HCT116 (cell line): ENCODE measurements around the gene KRT28. TPM values are rescaled to one million over a fixed set of nuclear protein-coding genes. Genes with fewer than 3 reads are reported as not detected.

Source experiments
- ATAC-seq: fragments of 200-7000 bp; cut with Tn5 transposase; 2 replicates; pipeline ENCODE4 v1.9.1; 2020; ENCODE audit warnings: mild to moderate bottlenecking, moderate library complexity
- BruUV-seq: library from RNA; stranded (reverse); fragments of 400-500 nt; replicated peaks from 2 replicates; lab custom pipeline; 2021; lab: Mats Ljungman, UMichigan
- CTCF ChIA-PET: fragments of 300-600 bp; sonication (Branson Sonifier 250); formaldehyde crosslinking; loops from one replicate; lab custom pipeline; 2021; ENCODE audit warnings: antibody characterized with exemption; lab: Charles Lee
- POLR2A ChIA-PET: fragments of 300-600, 350-600 bp; sonication (Branson Sonifier 250); formaldehyde crosslinking; loops from one replicate; lab custom pipeline; 2021; ENCODE audit warnings: antibody characterized with exemption; lab: Charles Lee
- RAD21 ChIA-PET, 2 experiments: fragments of 300-600 bp; sonication (Branson Sonifier 250); formaldehyde crosslinking; loops; one replicate each; lab custom pipeline; 2023; ENCODE audit warnings: low total read pairs in 2 of 2; ENCODE audit not compliant: uncharacterized antibody in 2 of 2, unreplicated experiment in 2 of 2, low non-redundant PET in 1 of 2; lab: Charles Lee
- DNase-seq: peaks from one replicate; pipeline ENCODE4 v3.0.0-alpha.2; 2010; ENCODE audit warnings: low read depth, low spot score
- H2AFZ ChIP-seq: fragments of 200-600 bp; shearing (Covaris generic), sonication (generic); 2 replicates; pipeline ENCODE4 v1.6.1; 2017; ENCODE audit warnings: low read depth, mixed run types, mixed read lengths, antibody characterized with exemption, low read length; ENCODE audit not compliant: poor library complexity, severe bottlenecking
- H3K27ac ChIP-seq: 2 replicates; pipeline ENCODE4 v1.5.1; 2012; ENCODE audit warnings: low read depth, low read length
- H3K27me3 ChIP-seq: fragments of 200-600 bp; sonication (generic); 2 replicates; pipeline ENCODE4 v1.6.1; 2016; ENCODE audit warnings: mixed run types, low read length, mixed read lengths; ENCODE audit not compliant: insufficient read depth
- H3K36me3 ChIP-seq, 2 experiments: fragments of 200-500 bp in 1 of 2; fragments of 200-600 bp in 1 of 2; sonication (Bioruptor generic) in 1 of 2; sonication (generic) in 1 of 2; 2 replicates each; pipeline versions ENCODE4 v1.5.1 to v1.6.1; 2014 to 2016; ENCODE audit warnings: low read length in 2 of 2, inconsistent platforms in 1 of 2, mixed read lengths in 1 of 2, mixed run types in 1 of 2; ENCODE audit not compliant: insufficient read depth in 2 of 2, control insufficient read depth in 1 of 2
- H3K4me1 ChIP-seq, 2 experiments: fragments of 200-600 bp in 1 of 2; sonication (generic) in 1 of 2; 2 replicates each; pipeline versions ENCODE4 v1.5.1 to v1.6.1; 2012 to 2017; ENCODE audit warnings: low read length in 2 of 2, inconsistent platforms in 1 of 2, mild to moderate bottlenecking in 1 of 2, mixed read lengths in 1 of 2, mixed run types in 1 of 2, moderate library complexity in 1 of 2; ENCODE audit not compliant: insufficient read depth in 2 of 2, control insufficient read depth in 1 of 2
- H3K4me2 ChIP-seq: fragments of 200-600 bp; sonication (generic); 2 replicates; pipeline ENCODE4 v1.6.1; 2017; ENCODE audit warnings: mixed run types, low read length, mixed read lengths
- H3K4me3 ChIP-seq, 2 experiments: fragments of 200-600 bp in 1 of 2; sonication (generic) in 1 of 2; replicated peaks in 1 of 2; 2 replicates each; pipeline ENCODE4 v1.5.1; 2011 to 2016; ENCODE audit warnings: low read length in 2 of 2, control low read depth in 1 of 2, low read depth in 1 of 2, mild to moderate bottlenecking in 1 of 2, mixed read lengths in 1 of 2, mixed run types in 1 of 2
- H3K79me2 ChIP-seq: fragments of 200-600 bp; sonication (generic); 2 replicates; pipeline ENCODE4 v1.6.1; 2017; ENCODE audit warnings: mild to moderate bottlenecking, mixed run types, low read length, moderate library complexity, mixed read lengths; ENCODE audit not compliant: insufficient read depth
- H3K9ac ChIP-seq: fragments of 200-600 bp; sonication (generic); 2 replicates; pipeline ENCODE4 v1.6.1; 2016; ENCODE audit warnings: low read length, mixed read lengths
- H3K9me2 ChIP-seq: fragments of 200-600 bp; sonication (generic), shearing (Covaris generic); 2 replicates; pipeline ENCODE4 v1.6.1; 2017; ENCODE audit warnings: mixed run types, mild to moderate bottlenecking, moderate library complexity; ENCODE audit not compliant: insufficient read depth
- H3K9me3 ChIP-seq, 2 experiments: fragments of 200-500 bp in 1 of 2; fragments of 200-600 bp in 1 of 2; sonication (Bioruptor generic) in 1 of 2; sonication (generic) in 1 of 2; 2 replicates each; pipeline ENCODE4 v1.6.1; 2014 to 2017; ENCODE audit warnings: low read length in 2 of 2, mixed read lengths in 2 of 2, inconsistent platforms in 1 of 2, low read depth in 1 of 2, mild to moderate bottlenecking in 1 of 2, mixed run types in 1 of 2, moderate library complexity in 1 of 2; ENCODE audit not compliant: control insufficient read depth in 1 of 2, insufficient read depth in 1 of 2
- H4K20me1 ChIP-seq: fragments of 200-600 bp; sonication (generic), shearing (Covaris generic); 2 replicates; pipeline ENCODE4 v1.6.1; 2017; ENCODE audit warnings: mixed run types, mild to moderate bottlenecking, moderate library complexity; ENCODE audit not compliant: insufficient read depth
- ATF3 ChIP-seq: IDR thresholded peaks from 2 replicates; pipeline ENCODE4 v1.6.1; 2012
- CBX3 ChIP-seq: IDR thresholded peaks from 2 replicates; pipeline ENCODE4 v1.6.1; 2012; ENCODE audit warnings: low read depth
- CEBPB ChIP-seq: IDR thresholded peaks from 2 replicates; pipeline ENCODE4 v1.6.1; 2012; ENCODE audit warnings: low read depth
- CTCF ChIP-seq, 3 experiments: fragments of 200-600 bp in 1 of 3; sonication (generic) in 1 of 3; IDR thresholded peaks in 2 of 3; conservative IDR thresholded peaks in 1 of 3; 2 replicates each; pipeline ENCODE4 v1.5.1; 2012 to 2017; ENCODE audit warnings: low read depth in 2 of 3, low read length in 2 of 3, antibody characterized with exemption in 1 of 3, borderline replicate concordance in 1 of 3, control low read depth in 1 of 3, mild to moderate bottlenecking in 1 of 3, mixed read lengths in 1 of 3, mixed run types in 1 of 3, moderate library complexity in 1 of 3; ENCODE audit not compliant: insufficient read depth in 1 of 3
- EGR1 ChIP-seq: IDR thresholded peaks from 2 replicates; pipeline ENCODE4 v1.6.1; 2012; ENCODE audit warnings: low read depth
- ELF1 ChIP-seq: IDR thresholded peaks from 2 replicates; pipeline ENCODE4 v1.6.1; 2012; ENCODE audit warnings: low read depth, borderline replicate concordance
- EZH2 ChIP-seq: fragments of 200-600 bp; sonication (generic); IDR thresholded peaks from 2 replicates; pipeline ENCODE4 v1.6.1; 2017; ENCODE audit warnings: antibody characterized with exemption, mixed run types
- FOSL1 ChIP-seq: IDR thresholded peaks from 2 replicates; pipeline ENCODE4 v1.6.1; 2012; ENCODE audit warnings: low read depth
- MAX ChIP-seq: IDR thresholded peaks from 2 replicates; pipeline ENCODE4 v1.6.1; 2012
- POLR2AphosphoS5 ChIP-seq: IDR thresholded peaks from 2 replicates; pipeline ENCODE4 v1.6.1; 2011; ENCODE audit warnings: mild to moderate bottlenecking, low read depth, low read length, moderate library complexity
- RAD21 ChIP-seq: IDR thresholded peaks from 2 replicates; pipeline ENCODE4 v1.6.1; 2012; ENCODE audit warnings: low read depth, mild to moderate bottlenecking
- SIN3A ChIP-seq: IDR thresholded peaks from 2 replicates; pipeline ENCODE4 v1.6.1; 2012; ENCODE audit warnings: low read depth
- SRF ChIP-seq: IDR thresholded peaks from 2 replicates; pipeline ENCODE4 v1.6.1; 2012; ENCODE audit warnings: low read depth
- TCF7L2 ChIP-seq: IDR thresholded peaks from 2 replicates; pipeline ENCODE4 v1.7.0; 2011; ENCODE audit warnings: borderline replicate concordance, inconsistent platforms; ENCODE audit not compliant: insufficient read depth, insufficient read length; ENCODE audit errors: extremely low read depth
- ZFX ChIP-seq: fragments of 450-650 bp; IDR thresholded peaks from 2 replicates; pipeline ENCODE4 v1.6.1; 2017
- intact Hi-C: fragments of 100-400 bp; cut with micrococcal nuclease; formaldehyde crosslinking; loops from 2 replicates; pipeline ENCODE4 v1.10.0; 2022
- total RNA-seq: library from RNA; stranded (reverse); gene quantifications from one replicate; pipeline ENCODE4 v1.2.1, GENCODE V29; 2021; ENCODE audit not compliant: unreplicated experiment

Gene KRT28
- total RNA-seq, 1 experiment from 2014 or later = not detected

GRCh38 chr17:40818343-40818732 is 18.6 kb upstream of the KRT28 start:
- ATAC-seq (no peak), DNase-seq (no peak)
- H3K9me2 ChIP-seq = no peaks in the 10 kb centered on the region
- RAD21 ChIA-PET = no interaction called here
- H3K9ac ChIP-seq = peak overlapping the region; percentile 86
- H2AFZ ChIP-seq = no peak overlapping the region
- CTCF ChIA-PET = interaction anchor here (0.7 to 2.1 kb wide), 6 partner anchors 55 to 848 kb away, joined by 3 to 9 read pairs (median 5); no protein-coding TSS in a partner anchor
- H3K27me3 ChIP-seq = no peaks in the 10 kb centered on the region
- H3K79me2 ChIP-seq = peaks cover 57% of the 10 kb centered on the region
- H3K36me3 ChIP-seq = peaks cover 8 to 10% of the 10 kb centered on the region in 2 experiments; a peak in 2 of 4 replicates
- intact Hi-C loops = loop anchor here (5.0 kb wide), 1 partner anchor 84 kb away; no protein-coding TSS in a partner anchor
- H3K4me1 ChIP-seq = peaks cover 8 to 23% of the 10 kb centered on the region in 2 experiments
- H3K27ac ChIP-seq = peak overlapping the region; percentile 93
- no peaks in the 10 kb centered on the region for H4K20me1 ChIP-seq
- BruUV-seq = TSS peak; percentile 93
- no peak for TF ChIP-seq ELF1
- no peak for TF ChIP-seq SRF
- no peak for TF ChIP-seq SIN3A
- TF ChIP-seq FOSL1 = no peak
- TF ChIP-seq RAD21 = no peak
- no peak for TF ChIP-seq ZFX
- no peak for TF ChIP-seq CEBPB
- 0 out of 2 replicates have a peak, but pooled peaks have one; percentile 0 for TF ChIP-seq EGR1
- POLR2A ChIA-PET = interaction anchor here (0.7 to 1.3 kb wide), 4 partner anchors 11 to 871 kb away, joined by 3 to 6 read pairs (median 3); partner anchors contain the start of gene EIF1
- peak overlapping the region; percentile 69 to 88 for H3K4me3 ChIP-seq
- H3K4me2 ChIP-seq = peak overlapping the region; percentile 85
- no peaks in the 10 kb centered on the region for H3K9me3 ChIP-seq

- TF ChIP-seq CTCF (IDR thresholded peaks at IDR 0.05 in 2 of 3, conservative IDR thresholded peaks at IDR 0.05 in 1 of 3; ENCODE audit: borderline replicate concordance in 1 of 3, insufficient read depth in 1 of 3, low read depth in 2 of 3, low read length in 2 of 3) (no peak), CBX3 (no peak), EZH2 (no peak), SIN3A (no peak), MAX (no peak), EGR1 (no peak), SRF (no peak), ATF3 (no peak), CEBPB (no peak), POLR2AphosphoS5 (no peak; the same call in 1 of the 2 replicates), TCF7L2 (no peak)
- TF ChIP-seq, all 23 proteins: peak for 0
- Histone ChIP-seq H4K20me1 (no peaks in the 10 kb centered on the region), H3K27ac (no peak overlapping the region), H3K79me2 (peaks cover 46% of the 10 kb centered on the region), H2AFZ (no peak overlapping the region), H3K4me2 (peak overlapping the region; percentile 85; the same call in 1 of the 2 replicates), H3K4me1 (peaks cover 8 to 26% of the 10 kb centered on the region in 2 experiments), H3K9me3 (no peaks in the 10 kb centered on the region), H3K27me3 (no peaks in the 10 kb centered on the region), H3K9ac (no peak overlapping the region), H3K36me3 (peaks cover 7 to 10% of the 10 kb centered on the region in 2 experiments; a peak in 2 of 4 replicates), H3K4me3 (peak overlapping the region; percentile 69 to 88; a peak in 2 of 4 replicates), H3K9me2 (no peaks in the 10 kb centered on the region)
- no peak for DNase-seq
- RAD21 ChIA-PET = interaction anchor here in 1 of 2 experiments (0.7 kb wide), 1 partner anchor 202 kb away, joined by 3 read pairs; no protein-coding TSS in a partner anchor
- intact Hi-C loops = loop anchor here (5.0 kb wide), 1 partner anchor 85 kb away; no protein-coding TSS in a partner anchor
- POLR2A ChIA-PET = no interaction called here
- BruUV-seq = no TSS peak
- CTCF ChIA-PET = interaction anchor here (1.3 to 2.1 kb wide), 2 partner anchors 831 to 846 kb away, joined by 4 to 6 read pairs; no protein-coding TSS in a partner anchor
- no peak for ATAC-seq
Observed at GRCh38 chr17:40817103-40817682, 17.4 kb upstream of the KRT28 start.
